Measurements from ENCODE around the gene KCTD20. TPM values are rescaled to one million over a fixed set of nuclear protein-coding genes. Genes with fewer than 3 reads are reported as not detected.

KCTD20 gene
- total RNA-seq, 1 donor from 2014 or later, result 55.2 TPM

DNA sequence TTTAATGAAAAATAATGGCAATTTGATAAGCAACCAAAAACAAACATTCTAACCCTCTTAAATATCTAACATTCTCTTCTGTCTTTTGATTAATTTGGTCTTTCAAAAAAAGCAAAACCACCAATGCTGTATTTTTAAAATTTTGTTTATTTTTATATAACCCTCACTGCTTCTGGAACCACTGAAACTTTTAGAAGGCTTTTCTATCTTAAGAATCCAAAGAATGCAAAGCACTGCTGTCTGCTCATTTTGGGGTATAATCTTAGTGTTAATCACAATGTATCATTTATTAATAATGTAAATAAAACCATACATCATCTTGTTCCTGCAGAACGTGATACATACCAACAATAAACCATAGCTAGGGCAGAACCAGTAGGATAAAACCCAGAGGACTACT lies 90.5 kb downstream of the KCTD20 start:
- DNase-seq (ENCODE audit: low read depth), result no peak
- TF ChIP-seq, protein P1, sequence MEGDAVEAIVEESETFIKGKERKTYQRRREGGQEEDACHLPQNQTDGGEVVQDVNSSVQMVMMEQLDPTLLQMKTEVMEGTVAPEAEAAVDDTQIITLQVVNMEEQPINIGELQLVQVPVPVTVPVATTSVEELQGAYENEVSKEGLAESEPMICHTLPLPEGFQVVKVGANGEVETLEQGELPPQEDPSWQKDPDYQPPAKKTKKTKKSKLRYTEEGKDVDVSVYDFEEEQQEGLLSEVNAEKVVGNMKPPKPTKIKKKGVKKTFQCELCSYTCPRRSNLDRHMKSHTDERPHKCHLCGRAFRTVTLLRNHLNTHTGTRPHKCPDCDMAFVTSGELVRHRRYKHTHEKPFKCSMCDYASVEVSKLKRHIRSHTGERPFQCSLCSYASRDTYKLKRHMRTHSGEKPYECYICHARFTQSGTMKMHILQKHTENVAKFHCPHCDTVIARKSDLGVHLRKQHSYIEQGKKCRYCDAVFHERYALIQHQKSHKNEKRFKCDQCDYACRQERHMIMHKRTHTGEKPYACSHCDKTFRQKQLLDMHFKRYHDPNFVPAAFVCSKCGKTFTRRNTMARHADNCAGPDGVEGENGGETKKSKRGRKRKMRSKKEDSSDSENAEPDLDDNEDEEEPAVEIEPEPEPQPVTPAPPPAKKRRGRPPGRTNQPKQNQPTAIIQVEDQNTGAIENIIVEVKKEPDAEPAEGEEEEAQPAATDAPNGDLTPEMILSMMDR (IDR thresholded peaks at IDR 0.05; ENCODE audit: insufficient read depth, low read length, poor library complexity, severe bottlenecking), result no peak
- H3K36me3 ChIP-seq (ENCODE audit: control insufficient read depth, insufficient read depth, low read length), result no peaks in the 10 kb centered on the region
- no peaks in the 10 kb centered on the region for H3K27me3 ChIP-seq (ENCODE audit: control insufficient read depth, insufficient read depth, low read length)
- H3K4me3 ChIP-seq (ENCODE audit: low read depth, low read length), result no peak overlapping the region

DNA sequence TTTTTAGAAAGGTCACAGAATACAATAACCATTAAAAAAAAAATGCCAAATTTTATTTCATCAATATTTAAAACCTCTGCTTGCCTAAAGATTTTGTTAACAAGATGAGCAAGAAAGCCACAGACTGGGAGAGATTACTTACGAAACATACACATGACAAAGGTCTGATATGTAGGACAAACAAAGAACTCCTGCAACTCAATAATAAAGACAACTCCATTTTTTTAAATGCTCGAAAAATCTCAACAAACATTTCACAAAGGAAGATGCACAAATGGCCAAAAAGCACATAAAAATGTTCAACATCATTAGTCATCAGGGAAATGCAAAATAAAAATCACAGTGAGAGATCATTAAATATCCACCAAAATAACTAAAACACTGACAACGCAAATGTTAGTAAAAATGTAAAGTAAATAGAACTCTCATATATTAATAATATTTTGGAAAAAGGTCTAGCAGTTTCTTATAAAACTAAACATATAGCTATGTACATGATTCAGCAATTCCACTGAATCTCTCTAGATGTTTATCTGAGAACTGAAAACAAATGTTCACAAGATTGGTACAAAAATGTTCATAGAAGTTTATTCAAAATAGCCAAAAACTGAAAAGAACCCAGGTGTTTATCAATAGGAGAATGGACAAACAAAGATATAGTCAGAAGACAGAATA lies 94.2 kb downstream of the KCTD20 start:
- TF ChIP-seq, protein P1 (IDR thresholded peaks at IDR 0.05; ENCODE audit: insufficient read depth, low read length, poor library complexity, severe bottlenecking), result no peak
- H3K36me3 ChIP-seq (ENCODE audit: control insufficient read depth, insufficient read depth, low read length), result no peaks in the 10 kb centered on the region

DNA sequence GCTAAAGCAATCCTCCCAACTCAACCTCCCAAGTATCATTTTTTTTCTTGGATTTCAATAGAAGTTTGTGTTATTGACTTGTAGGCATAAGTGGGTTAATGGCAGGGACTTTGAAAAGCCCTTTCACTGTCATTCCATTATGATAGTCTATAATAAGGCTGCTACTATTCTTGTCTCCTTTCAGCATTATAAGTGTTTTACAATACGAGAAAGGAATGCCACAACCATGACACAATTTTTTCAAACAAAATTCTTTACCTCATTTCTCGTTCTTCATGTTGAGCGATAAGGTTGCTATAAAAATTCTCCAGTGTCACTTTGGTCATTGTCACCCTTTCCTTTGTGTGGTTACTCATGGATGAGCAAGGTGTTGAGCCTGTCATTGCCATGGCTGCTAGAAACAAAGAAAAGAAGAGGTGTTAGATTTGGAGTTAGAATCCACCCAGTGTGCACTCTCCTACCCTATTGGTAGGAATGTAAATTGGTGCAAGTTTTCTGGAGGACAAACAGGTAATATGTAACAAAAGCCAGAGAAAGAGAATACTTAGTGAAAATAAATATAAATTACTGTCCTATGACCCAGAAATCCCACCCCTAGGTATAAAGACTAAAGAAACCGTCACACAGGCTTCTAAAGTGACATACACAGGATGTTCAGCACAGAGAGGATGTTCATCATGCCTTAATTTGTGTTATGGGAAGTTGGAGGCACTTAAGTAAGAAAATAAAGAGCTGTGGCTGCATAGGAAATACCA lies 97.2 kb downstream of the KCTD20 start:
- TF ChIP-seq, protein P1 (IDR thresholded peaks at IDR 0.05; ENCODE audit: insufficient read depth, low read length, poor library complexity, severe bottlenecking), result no peak
- Histone ChIP-seq H3K36me3 (ENCODE audit: control insufficient read depth, insufficient read depth, low read length) (no peaks in the 10 kb centered on the region), H3K27me3 (ENCODE audit: control insufficient read depth, insufficient read depth, low read length) (no peaks in the 10 kb centered on the region), H3K4me3 (ENCODE audit: low read depth, low read length) (no peak overlapping the region)
- DNase-seq (ENCODE audit: low read depth), result no peak

More for the DNA sequence above, 94.2 kb downstream of the KCTD20 start:
- Histone ChIP-seq H3K27me3 (ENCODE audit: control insufficient read depth, insufficient read depth, low read length) (no peaks in the 10 kb centered on the region), H3K4me3 (ENCODE audit: low read depth, low read length) (no peak overlapping the region)
- DNase-seq (ENCODE audit: low read depth), result no peak

Other genes with a start within 250 kb of the KCTD20 start
- 16.6 and 19.2 TPM in 2 replicates for gene BRPF3, start 246.3 kb upstream of the KCTD20 start, total RNA-seq
- not detected in 2 replicates for gene PNPLA1, start 172.9 kb upstream of the KCTD20 start, total RNA-seq
- gene BNIP5, start 106.1 kb upstream of the KCTD20 start, total RNA-seq, result 0.07 TPM in 1 of 2 replicates, not detected in the other
- gene ETV7, start 55.3 kb upstream of the KCTD20 start, total RNA-seq, result 6.8 and 8.4 TPM in 2 replicates
- gene PXT1, start 146 bp upstream of the KCTD20 start, total RNA-seq, result not detected in 2 replicates
- 22.3 and 23.7 TPM in 2 replicates for gene STK38, start 104.5 kb downstream of the KCTD20 start, total RNA-seq
- 177 and 317 TPM in 2 replicates for gene SRSF3, start 151.4 kb downstream of the KCTD20 start, total RNA-seq
- gene CDKN1A, start 235.7 kb downstream of the KCTD20 start, total RNA-seq, result 1,168 and 1,214 TPM in 2 replicates

Measured in kidney epithelial cell (primary cell).